Stimulated activated naive CD8-positive, alpha-beta T cell treated with anti-CD3 and anti-CD28 coated beads, Interleukin-15, Interleukin-2, amounts not matched to agents 100 U/mL and 50 U/mL, for 24 hours (primary cell): Measurements from ENCODE around the gene RNU6-7.
A peak's percentile ranks its signal among the peaks of the same experiment; 100 is the strongest.

Source experiments
- ATAC-seq: fragments of 150-1000 bp; cut with Tn5 transposase; one replicate; pipeline ENCODE4 v1.10.0; 2021
- DNase-seq: peaks from one replicate; pipeline ENCODE4 v3.0.0; 2021

The RNU6-7 gene

DNA sequence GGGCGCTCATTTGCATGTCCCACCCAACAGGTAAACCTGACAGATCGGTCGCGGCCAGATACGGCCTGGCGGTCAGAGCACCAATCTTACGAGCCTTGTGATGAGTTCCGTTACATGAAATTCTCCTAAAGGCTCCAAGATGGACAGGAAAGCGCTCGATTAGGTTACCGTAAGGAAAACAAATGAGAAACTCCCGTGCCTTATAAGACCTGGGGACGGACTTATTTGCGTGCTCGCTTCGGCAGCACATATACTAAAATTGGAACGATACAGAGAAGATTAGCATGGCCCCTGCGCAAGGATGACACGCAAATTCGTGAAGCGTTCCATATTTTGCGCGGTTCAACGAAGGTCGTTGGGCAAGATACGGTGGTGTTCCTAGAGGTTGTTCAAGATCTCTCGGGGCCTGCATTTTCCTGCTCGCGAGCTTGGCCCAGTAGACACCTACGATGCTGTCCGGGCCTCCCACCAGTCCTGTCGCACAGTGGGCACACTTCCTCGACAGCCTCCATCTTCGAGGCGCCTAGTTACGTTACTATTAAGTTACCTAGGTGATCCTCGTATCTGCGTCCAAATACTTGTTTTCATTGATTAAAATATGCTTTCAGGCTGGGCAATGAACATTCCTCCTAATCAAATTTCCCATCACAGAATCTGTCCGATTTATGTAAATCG is at the start of gene RNU6-7:
RNU6-7 (plus strand) TSS at position 230 of the 675 bp plus-strand sequence.
- ATAC-seq (no peak), DNase-seq (peak; percentile 37)

DNA sequence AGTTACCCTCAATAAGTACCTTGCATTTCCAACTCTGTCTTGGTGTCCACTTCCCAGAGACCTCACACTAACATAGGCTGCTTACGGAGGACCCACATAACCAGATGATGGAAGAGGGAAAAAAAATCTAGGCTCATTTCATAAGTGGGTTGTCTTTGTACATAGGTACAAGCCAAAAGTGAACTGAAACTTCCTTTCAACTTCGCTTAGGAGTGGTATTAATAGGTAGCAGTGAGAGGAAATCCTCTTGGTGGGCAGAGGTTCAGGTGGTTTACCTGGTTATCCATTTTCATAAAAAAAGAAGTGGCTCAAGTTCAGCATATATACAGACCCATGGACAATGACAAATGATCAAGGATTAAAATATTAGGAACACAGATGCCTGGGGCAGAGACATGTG is 35.8 kb upstream of the RNU6-7 start:
- no peak for ATAC-seq
- no peak for DNase-seq

DNA sequence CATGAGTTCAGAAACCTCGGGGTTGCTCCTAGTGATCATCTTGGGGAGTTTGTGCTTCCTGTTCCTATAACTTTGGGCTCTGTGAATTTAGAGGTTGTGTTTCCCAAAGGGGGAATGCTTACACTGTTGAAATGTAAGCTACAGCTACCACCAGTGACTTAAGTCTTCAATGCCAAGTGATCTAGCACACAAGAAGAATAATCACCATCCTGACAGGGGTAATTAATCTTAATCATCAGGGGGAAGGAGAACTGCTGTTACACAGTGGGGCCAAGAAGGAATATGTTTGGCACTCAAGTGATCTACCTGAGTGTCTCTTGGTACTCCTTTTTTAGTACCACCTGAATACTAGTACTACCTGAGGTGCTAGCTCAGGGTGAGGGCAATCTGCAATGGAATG is 34.9 kb upstream of the RNU6-7 start:
- ATAC-seq (no peak), DNase-seq (no peak)

DNA sequence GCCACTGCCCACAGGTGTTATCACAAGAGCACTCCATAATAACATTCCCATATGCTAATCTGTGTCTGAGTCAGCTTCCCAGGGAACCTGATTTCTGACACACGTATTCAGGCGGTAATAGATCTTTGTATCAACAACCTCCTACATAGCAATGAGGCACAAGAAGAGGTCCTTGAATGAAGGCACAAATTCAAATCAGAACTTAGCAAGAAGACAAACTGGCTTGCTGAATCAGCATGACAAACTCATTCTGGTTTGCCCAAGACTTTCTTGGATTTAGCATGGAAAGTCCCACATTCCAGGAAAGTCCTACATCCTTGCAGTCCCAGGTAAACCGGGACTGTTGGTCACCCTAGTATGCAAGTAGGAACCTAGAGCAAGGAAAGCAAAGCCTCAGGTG is 33.9 kb upstream of the RNU6-7 start:
- DNase-seq (no peak), ATAC-seq (no peak)

DNA sequence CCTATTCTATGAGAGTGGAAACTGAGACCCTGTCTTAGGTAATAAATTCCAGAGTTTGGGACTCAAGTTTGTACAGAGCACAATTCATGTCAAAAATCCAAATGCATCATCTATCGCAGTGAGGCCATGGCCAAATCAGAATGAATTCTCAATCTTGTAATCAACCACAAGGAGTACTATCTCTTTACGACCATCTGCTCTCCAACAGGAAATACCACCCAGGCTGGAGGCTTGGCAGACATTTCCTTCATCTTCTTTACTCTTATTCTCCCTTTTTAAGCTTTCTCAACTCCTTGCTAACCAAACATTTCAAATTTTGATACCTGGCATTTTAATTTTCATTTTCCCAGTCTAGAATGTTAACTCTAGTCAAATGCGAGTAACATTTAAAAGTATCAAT is 32.7 kb upstream of the RNU6-7 start:
- DNase-seq, result no peak
- no peak for ATAC-seq

DNA sequence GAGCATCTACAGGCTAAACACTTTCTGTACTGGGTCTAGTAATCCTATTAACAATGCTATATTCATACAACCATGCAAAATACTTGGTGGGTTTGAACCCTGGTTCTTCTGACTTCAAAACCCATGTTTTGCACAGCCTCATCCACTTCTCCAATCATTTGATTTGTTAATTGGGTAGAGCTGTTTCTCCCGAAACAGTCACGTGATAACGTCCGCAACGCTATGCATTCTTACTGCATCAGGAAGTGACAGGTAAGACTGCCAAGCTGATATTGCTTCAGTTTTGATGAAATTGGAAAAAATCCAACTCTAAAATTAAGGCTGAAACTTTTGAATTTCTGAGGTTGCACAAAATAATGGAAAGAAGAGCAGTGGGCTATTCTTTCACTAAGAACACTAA is 30.4 kb upstream of the RNU6-7 start:
- ATAC-seq, result no peak
- DNase-seq, result no peak

DNA sequence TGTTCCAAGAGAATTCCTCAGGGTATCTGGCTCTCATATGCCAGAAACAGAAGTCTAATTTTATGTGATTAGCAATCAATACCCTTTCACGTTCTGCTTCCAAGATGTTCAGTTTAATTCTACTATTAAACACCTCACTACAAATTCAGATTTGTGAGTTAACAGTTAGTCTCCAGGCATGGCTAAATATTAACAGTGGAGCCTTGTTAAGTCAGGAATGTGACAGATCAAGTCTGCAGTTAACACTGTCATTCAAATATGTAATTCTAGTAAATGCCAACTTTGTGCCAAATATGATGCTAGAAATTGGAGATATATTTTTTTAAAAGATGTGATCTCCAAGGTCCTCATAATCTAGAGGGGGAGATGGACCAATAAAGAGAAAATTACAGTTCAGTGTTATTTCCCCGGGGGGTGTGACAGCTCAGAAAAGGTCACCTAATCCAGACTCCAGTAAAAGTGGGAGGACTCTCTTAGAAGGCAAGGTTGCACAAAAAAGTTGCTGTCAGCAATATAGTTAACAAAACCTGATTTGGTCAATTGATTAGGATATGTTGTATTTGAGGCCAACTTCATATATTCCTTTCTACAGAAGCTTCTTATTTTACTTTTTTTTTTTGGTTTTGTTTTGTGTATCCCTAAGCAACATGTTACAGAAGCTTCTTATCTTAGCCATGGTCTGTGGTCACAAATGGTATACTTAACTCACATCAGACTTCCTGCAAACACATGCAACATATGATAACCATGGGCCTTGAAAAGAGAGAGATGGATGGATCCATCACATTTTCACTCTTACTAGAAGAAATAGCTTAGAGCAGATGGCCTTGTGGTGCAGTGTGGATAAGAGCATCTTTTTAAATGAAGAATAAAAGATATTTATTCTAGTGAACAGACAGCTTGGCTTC is 18.4 kb upstream of the RNU6-7 start:
- no peak for ATAC-seq

DNA sequence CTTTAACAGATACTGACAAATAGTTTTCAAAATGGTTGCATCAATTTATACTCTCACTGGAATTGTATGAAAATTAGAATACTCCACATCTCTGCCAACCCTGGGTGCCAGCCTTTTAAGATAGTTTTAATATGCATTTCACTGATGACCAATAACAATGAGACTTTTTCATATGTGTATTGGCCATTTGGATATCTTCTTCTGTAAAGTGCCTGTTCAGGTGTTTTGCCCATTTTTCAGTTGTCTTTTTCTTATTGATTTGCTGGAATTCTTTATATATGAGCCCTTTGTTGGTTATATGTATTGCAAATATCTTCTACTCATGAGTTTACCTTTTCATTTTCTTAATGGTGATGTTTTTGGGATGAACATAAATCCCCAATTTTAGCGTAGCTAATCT is 16.7 kb upstream of the RNU6-7 start:
- no peak for ATAC-seq
- no peak for DNase-seq

More for the DNA sequence above, 18.4 kb upstream of the RNU6-7 start:
- no peak for DNase-seq

DNA sequence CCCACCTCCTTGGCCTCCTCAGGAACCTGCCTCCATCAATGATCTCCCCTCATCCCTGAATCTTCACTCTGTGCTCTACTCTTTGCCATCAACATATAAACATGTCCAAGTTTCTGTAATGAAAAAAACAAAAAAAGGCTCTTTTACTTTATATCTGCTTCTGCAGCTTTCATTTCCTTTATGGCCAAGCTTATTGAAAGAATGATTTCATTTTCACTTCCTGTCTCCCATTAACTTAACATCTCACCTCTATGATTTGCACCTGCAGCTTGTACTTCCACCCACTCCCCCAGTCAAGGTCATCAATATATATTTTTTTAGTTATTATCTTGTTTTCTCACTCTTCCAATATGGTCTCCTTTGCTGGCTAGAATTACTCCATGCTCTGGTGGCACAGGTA is 15.6 kb upstream of the RNU6-7 start:
- DNase-seq, result no peak
- ATAC-seq, result no peak

DNA sequence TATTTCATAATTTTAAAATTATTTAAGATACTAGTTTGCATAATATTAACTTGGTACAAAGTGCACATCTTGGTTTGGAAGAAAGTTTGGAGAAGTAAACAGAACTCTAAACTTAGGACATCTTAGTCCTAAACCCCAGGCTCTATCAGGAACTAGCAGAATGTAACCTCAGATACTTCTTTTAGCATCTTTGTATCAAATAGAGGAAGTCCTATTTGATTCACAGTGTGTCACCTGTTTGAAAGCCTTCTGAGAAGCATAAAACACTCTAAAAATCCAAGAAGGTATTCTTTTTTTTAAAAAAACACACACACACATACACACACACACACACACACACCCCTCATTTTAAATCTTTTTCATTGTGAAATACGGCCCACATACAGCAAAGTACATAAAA is 12.0 kb upstream of the RNU6-7 start:
- DNase-seq (no peak), ATAC-seq (no peak)

DNA sequence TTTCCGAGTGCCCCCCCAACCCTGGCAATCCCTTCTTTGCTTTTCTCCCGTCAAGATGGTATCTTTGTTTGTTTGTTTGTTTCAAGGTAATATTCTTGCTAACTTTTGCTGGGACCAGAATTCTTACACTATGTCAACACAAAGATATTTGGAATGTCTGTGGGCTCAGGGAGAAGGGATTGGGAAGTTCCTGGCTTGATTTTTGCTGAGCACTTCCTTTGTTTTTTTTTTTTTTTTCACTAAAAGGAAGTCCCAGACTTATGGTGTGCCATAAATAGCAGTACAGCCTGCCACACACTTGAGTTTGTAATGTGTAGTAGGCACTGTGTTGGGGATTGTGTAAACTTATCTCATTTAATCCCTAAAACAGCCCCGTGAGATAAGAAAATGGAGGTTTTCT is 11.2 kb upstream of the RNU6-7 start:
- ATAC-seq (no peak), DNase-seq (no peak)

DNA sequence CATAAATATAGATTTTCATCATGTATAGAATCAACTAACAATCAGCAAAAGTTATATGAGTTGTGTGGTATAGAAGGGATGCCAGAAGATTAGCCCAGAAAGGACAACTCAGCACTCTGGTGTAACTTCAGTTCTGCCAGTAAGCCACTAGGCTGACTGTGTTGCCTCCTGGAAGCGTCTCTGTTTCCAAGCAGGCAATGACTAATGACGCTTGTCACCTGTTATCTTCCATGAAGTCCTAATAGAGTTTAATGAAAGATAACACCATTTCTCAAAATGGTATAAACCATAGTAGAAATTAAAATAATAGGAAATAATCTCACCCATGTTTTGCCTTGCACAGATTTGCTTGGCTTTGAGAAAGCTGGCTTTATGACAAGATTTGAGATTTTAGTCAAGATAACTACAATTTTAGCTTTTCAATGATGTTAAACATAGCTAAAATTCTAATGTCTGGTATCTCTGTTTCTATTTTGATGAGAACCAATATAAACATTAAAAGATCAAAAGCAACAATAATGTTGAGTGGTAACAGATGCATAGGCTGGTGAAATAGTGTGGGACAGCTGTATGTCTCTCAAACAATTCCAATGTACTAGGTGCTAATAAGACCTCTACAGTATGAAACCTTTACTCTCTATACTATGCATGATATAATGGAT is 9.0 kb upstream of the RNU6-7 start:
- DNase-seq (no peak), ATAC-seq (no peak)

DNA sequence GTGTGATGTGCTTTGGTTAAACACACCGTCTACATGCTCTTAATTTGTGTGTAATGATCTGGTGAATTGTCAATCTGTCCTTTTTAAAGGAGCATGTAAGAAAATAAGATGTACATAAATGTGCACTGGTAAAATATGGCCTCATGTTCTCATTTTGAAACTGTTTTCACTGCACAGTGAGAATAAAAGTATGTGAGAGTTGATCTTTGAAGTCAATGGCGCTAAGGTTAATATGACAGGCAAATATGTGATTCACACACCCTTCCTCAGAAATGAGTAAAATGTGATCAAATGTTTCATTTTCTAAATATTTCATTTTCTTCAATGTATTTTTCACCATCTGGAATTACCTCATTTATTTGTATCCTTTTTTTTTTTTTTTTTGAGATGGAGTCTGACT is 8.3 kb upstream of the RNU6-7 start:
- DNase-seq (no peak), ATAC-seq (peak; percentile 43)

DNA sequence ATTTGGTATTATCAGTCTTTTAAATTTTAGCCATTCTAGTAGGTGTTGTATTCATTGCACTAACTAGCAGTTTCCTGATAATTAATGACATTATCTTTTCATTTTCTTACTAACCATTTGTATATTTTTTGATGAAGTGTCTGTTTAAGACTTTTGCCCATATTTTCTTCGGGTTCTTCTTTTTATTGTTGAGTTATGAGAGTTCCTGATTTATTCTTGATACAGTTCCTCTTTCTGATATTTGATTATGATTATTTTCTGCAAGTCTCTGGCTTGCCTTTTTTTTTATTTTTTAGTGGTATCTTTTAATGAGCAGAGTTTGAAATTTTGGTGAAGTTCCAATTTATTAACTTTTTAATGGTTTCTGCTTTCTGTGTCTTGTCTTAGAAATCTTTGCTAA is 6.2 kb upstream of the RNU6-7 start:
- DNase-seq (no peak), ATAC-seq (no peak)

DNA sequence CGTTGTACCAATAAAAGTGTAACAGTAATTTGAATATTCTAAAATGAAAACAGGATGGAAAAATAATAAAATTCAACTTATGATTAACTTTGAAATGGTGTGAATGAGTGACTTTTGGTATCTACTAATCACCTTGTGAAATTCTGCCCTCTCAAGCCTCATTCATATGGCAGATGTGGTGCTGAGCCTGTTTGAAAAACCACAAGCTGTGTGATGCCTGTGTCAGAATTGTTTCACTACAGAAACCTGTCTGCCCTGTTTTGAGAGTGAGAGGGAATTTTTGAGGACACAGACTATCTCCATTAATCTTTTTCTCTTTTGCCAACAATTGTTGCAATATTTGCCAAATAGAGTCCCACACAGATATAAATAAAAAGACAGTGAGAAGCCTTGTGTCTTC is 3.9 kb upstream of the RNU6-7 start:
- ATAC-seq (no peak), DNase-seq (no peak)

DNA sequence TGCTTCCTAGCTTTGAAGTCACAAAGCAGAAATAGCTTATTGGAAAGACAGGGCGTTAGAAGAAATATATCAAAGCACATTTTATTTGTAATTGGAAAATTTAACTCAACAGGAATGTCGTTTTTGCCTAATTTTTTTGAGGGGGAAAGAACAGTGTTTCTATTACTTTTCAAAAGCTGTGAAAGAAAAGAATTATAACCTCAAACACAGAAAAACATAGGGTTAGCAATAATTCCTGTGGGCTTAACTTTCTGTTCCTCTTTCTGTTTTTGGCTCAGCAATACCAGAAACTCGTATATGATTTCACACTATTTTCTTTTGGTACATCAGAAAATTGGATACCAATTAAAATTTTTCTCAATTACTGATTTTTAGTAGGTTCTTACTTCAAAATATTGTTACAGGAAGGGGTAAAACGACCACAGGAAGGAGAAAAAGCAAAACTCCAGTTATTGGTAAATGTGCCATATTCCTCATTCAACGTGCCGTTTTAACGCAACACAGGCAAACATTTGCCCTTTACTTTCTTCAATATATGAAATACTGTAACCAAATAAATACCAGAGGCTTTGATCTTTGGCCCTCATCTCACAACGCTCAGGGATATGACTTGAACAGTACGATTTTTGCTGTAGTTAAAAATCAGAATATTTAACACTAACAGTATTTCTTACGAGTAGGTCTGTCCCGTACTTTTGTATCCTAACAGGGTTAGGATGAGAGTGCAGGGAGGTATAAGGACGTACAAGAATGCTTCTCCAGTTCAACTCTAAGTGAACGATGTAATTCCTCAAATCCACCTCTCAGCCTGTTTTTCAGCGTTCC is 1.3 kb upstream of the RNU6-7 start:
- ATAC-seq (no peak), DNase-seq (no peak)

DNA sequence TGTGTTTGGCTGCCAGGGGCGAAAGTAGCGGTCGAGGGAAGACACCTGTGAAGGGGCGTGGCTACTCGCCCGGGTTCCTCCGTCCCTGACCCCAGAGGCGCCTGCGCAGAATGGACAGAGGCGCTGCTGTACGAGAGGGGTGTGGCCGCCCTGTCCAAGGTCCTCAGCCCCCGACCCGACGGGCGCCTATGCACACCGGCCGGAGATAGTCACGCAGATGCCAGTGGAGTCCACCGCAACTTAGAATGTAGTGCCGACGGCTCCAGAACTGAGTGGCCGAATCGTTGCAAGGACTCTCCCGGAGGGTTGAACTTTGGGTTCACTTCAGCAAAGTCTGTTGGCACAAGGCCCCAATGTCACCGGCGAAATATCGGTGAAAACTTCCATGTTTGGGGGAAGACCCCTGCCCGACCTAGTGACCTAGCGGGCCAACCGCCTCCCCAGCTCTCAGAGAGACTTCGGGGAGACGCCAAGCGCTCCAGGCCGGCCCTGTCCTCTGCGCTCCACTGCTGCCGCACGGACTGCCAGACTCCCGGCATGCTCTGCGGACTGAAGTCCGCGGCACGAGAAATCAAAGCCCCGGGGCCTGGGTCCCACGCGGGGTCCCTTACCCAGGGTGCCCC is 541 bp upstream of the RNU6-7 start:
- ATAC-seq, result peak; percentile 54

DNA sequence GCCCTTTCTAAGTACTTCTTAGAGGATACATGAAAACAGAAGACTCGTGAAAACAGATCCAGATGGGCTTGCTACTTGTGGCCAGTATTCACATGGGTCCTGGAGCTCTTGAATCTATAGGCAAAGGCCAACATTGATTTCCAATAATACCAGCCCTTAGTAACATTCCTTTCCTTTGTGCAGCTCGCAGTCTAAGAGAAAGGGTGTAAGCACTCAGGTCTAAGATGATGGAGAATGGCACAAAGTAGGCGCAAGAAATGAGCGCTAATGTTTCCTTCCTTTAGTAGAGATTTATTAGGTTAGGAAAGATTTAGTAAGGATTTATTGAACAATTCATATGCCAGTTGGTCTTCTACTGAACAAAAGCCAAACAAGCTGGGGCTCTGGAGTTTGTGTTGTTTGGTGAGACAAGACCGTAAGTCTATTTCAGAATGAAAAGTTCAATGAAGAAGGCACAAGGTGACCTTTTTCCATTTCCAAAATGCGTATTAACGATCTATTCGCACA is 699 bp downstream of the RNU6-7 start:
- no peak for ATAC-seq
- no peak for DNase-seq

More for the DNA sequence above, 541 bp upstream of the RNU6-7 start:
- peak; percentile 86 for DNase-seq

DNA sequence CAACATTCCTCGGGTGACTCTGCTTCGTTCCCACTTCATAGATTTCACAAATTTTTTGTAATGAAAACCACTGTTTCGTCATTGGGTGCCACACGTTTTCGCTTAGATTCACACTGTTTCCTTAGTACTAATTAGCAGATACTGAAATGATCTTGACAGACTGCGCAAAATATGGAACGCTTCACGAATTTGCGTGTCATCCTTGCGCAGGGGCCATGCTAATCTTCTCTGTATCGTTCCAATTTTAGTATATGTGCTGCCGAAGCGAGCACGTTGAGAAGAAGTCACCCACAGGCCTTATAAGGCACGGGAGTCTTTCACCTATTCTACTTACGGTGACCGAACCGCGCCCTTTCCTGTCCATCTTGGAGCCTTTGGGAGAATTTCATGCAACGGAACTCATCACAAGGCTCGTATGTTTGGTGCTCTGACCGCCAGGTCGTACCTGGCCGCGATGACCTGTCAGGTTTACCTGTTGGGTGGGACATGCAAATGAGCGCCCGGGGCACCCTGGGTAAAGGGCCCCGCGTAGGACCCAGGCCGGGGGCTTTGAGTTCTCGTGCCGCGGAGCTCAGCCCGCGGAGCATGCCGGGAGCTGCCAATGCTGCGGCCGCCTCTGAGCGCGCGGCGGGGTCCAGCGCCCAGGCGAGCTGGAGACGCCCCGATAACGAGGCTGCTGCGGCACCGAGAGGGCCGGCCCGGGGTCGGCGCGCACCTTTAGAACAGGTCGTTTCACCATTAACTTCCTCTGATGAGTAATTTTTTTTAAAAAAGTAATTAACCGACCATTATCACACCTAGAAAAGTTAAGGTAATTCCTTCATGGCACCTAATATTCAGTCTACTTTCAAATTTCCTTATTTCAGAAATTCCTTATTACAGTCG is 1.4 kb downstream of the RNU6-7 start, which contains the start of gene RNU6-8:
RNU6-8 (minus strand) TSS at position 272 of the 885 bp plus-strand sequence.
- ATAC-seq (peak; percentile 89), DNase-seq (peak; percentile 86)

DNA sequence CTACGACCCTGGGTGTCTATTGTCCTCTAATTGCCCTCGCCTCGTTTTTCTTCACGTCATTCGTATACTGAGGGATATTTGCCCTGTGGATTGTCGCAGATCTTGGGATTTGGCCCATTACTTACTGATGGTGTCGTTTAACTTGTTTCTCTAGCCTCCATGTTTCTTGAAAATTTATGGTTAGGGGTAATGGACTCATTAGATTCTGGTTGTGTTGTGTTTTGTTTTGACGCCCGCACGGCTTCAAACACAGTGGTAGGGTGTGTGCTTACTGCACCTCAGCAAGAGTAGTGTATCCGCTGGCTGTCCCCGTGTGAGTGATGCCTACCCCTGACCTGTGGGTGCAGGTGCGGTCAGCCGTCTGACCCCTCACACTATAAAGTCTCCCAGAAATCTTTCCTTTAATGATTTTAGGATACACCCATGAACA is 2.1 kb downstream of the RNU6-7 start:
- DNase-seq (peak; percentile 23), ATAC-seq (no peak)
